Stimulated activated CD4-positive, alpha-beta T cell treated with anti-CD3 and anti-CD28 coated beads, Interleukin-12 subunit alpha, Interleukin-12 subunit beta, amount 100 ng/mL, for 48 hours (primary cell): ENCODE data around the gene PEX3.

ENCODE experiments used
- DNase-seq, 3 donors: peaks; one replicate each; pipeline ENCODE4 v3.0.0-alpha.2; 2020; ENCODE audit warnings: low read depth in 2 of 3, low spot score in 1 of 3

The PEX3 gene, protein sequence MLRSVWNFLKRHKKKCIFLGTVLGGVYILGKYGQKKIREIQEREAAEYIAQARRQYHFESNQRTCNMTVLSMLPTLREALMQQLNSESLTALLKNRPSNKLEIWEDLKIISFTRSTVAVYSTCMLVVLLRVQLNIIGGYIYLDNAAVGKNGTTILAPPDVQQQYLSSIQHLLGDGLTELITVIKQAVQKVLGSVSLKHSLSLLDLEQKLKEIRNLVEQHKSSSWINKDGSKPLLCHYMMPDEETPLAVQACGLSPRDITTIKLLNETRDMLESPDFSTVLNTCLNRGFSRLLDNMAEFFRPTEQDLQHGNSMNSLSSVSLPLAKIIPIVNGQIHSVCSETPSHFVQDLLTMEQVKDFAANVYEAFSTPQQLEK

DNA sequence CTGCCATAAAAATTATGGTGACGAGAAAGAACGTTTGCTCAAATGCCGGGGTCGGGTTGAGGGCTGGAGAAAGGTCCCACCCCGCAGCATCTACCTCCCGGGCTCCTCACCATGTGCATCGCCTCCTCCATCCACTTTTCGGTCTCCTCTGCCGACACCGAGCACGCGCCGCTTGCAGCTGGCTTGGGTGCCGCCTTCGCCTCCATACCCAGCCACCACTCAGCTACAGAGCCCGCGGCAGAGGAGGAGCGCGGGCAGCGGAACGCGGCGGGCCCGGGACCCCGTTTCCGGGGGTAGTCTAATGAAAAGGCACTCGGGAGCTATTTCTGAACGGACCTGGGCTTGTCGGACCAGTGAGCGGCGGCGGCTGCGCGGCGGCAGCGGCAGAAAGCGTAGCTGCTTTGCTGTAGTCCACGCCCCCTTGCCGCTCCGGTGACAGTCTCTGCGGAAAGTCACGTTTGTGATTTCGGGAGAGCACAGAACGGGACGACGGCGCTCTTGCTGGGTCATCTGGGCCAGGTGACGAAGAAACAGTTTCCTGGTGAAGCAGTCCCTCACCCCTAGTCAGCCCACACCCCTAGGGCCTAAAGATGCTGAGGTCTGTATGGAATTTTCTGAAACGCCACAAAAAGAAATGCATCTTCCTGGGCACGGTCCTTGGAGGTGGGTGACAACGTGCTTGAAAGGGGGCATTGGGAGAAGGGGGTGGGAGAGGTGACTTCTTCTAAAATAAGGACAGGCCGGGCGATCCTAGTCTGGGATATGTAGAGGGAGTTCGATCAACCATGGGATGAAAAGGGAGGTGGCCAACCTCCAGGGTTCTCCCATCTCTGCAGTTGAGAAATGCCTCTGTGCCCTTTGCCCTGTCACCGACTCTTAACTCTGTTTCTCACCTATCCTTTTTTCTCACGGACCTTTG is at the start of gene PEX3, which contains the start of gene ADAT2:
Gene PEX3 (plus strand): TSS at position 353 of the 919 bp plus-strand sequence. CDS start 238 bp downstream, at position 591.
Gene ADAT2 (minus strand): TSS at position 243 of the 919 bp plus-strand sequence. CDS start 37 bp downstream, at position 206.
- DNase-seq = peak; percentile 90 to 94 (median 92)

DNA sequence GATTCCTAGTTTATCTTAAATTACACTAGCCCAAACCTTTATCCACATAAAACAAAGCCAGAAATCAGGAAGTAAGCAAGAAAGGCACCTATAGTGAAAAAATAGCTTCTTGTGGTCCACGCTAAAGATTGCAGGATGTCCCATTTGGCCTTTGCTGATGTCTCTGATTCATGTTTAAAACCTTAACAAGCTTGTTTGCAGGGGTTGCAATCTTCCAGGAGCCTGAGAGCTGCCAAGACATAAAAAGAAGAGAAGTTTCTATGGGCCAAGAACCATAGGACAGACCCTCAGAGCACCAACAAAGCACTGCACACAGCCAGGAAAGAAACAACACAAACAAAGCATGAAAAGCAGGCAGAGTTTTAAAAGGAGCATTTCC is 49.5 kb upstream of the PEX3 start:
- DNase-seq = no peak

DNA sequence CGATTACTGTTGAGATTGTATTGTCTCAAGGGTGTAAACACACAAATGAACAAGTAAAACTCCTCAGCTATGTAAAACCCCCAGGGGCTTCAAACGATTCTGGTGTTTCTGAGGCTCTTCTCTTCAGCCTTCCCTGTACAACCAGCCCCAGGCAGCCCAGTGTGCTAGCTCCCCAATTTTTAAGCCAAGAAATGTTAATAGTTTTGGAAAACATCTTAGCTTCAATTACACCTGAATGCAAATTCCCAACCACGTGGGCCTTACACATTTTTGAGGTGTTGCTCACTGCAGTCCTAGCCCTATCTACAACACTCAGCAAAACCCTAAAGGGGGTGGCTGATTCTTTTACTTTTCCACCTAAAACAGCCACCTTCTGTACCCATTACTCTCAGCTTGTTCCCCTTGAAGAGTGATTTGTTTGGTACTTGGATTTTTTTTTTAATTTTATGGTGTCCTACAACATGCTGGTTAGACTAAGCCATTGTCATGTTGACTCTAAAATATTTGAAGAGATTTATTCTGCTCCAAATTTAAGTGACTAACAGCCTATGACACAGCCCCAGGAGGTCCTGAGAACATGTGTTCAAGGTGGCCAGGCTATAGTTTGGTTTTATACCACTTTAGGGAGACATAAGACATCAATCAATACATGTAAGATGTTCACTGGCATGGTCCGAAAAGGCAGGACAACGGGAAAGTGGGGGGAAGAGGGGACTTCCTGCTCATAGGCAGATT is 48.8 kb upstream of the PEX3 start:
- no peak for DNase-seq

DNA sequence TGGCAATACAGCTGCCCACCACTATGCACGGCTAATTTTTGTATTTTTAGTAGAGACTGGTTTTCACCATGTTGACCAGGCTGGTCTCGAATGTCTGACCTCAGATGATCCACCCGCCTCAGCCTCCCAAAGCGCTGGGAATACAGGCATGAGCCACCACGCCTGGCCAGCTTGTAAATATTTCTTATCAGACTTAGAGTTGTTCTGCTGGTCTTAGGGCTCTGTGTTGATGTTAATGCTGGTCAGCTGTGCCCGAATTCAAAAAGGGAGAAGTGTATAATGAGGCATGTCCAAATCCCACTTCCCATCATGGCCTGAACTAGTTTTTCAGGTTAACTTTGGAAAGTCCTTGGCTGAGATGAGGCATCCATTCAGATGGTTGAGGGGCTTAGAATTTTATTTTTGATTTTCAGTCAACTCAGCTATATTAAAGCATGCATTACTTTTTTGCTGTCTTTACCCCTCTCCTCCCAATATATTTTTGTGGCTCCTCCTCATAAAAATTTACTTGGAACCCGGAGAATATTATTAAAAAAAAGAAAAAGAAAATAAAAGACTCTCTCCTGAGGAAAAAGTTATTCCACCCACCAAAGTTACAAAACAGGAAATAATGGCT is 47.8 kb upstream of the PEX3 start:
- no peak for DNase-seq

DNA sequence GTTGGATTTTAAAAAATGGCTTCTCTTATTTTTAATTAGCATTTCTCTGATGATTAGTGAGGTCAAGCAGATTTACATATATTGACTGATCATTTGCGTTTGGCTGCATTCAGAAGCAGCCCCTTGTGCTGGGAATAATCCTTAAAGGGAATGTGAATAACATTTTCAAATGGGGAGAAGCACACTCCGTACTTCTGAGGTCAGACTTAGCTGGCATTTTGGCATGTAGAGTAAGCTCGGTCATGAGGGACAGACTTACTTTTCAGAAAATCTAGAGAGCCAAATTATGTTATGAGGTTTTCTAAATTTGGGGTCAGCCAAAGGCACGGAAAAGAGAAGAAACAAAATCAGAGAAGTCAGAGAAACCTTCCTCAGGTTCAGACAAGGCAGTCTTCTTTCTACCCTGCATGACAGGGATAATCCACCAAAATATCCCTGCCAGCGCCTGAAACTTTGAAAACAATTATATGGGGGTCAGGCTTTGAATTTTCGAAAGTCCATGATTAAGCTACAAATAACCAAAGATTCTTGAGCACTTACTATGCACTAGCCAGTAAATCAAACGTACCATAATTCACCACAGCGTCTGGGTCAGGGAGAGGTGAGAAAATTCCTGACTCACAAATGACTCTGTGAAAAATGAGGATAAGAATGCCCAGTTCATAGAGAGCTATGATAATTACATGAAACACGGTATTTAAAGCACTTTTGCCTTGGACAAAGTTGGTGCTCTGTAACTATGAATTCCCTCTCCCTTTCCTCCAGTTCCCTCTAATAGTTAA is 45.0 kb upstream of the PEX3 start:
- no peak for DNase-seq

DNA sequence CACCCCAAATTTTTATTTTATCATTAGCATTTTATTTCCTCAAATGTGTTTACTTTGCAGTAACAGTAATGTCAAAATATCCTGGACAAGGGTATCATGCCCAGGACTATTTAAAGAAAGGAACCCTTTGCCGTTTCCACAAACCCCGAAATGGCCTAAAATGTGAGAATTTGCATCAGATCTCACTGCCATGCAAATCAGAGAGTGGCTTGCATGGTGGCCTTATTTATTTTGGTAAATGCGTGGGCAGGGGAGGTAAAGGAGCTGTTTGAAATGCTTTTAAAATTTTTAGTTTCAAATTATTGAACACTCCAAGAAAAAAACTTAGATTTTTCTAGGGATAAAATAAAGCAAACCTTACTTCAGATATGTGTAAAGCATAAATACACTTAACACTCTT is 43.9 kb upstream of the PEX3 start:
- DNase-seq = no peak

DNA sequence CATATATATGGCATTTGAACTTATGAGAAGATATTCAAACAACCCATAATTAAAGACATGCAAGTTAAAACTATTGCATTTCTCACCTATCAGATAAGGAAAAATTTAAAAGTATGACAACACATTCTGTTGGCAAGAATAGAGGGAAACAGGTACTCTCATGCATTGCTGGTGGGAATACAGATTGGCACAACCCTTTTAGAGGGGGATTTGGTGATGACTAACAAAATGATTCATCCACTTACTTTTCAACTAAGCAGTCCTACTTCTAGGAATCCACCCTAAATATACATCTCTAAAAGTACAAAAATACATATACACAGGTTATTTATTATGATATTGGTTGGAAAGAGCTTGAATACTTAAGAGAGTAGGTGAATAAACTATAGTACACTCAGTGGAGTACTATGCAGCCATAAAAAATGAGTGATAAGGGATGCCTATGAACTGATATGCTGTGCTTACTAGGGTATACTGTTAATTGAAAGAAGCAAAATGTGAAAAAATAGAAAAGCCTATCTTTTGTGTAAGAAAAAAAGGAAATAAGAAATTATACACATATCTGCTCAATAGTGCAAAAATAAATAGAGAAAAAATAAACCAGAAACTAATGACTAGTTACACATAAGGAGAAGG is 42.3 kb upstream of the PEX3 start:
- no peak for DNase-seq

DNA sequence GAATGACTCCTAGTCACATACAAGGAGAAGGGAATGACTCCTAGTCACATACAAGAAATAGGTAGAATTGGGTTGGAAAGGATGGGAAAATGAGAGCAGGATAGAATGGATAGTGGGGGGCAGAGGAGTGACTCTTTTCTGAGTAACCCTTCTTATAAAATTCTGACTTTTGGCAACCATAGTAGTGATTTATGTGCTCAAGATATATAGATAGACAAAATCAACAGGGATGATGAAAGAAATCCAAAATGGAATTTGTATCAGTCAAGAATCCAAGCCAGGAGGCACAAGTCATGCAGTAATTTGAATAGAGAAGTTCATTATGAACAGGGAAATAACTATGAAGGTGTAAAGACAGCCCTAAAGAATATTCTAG is 41.8 kb upstream of the PEX3 start:
- DNase-seq = no peak

DNA sequence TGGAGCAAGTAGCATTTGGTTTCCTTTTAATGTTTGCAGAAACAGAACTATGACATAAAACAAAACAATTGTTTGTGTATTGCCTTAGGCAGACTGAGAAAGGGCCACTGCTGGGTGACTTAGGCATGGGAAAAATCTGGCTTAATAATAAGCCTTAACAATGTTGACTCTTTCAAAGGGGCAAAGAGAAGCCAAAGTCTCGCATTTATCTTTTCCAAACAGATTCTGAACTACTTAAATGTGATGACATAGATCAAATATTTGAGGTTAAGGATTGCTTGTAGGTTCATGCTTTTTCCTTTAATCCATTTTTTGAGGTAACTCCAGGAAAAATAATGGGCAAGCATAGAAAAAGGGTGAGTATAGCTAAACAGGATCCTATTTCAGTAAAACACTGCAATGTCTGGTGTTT is 39.7 kb upstream of the PEX3 start:
- no peak for DNase-seq

DNA sequence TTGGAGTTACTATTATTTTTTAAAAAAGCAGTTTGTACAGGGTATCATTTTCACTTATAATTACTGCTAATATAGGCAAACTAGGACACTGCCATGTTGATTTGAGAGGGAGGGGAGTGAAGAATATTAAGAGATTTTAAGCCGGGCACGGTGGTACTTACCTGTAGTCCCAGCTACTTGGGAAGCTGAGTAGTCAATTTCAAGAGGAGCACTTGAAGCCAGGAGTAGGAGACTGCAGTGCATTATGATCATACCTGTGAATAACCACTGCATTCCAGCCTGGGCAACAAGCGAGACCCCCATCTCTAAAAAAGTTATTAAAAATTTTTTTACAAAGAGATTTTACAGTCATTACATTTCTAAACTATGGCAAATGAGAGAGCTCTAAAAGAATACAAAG is 35.8 kb upstream of the PEX3 start:
- no peak for DNase-seq

DNA sequence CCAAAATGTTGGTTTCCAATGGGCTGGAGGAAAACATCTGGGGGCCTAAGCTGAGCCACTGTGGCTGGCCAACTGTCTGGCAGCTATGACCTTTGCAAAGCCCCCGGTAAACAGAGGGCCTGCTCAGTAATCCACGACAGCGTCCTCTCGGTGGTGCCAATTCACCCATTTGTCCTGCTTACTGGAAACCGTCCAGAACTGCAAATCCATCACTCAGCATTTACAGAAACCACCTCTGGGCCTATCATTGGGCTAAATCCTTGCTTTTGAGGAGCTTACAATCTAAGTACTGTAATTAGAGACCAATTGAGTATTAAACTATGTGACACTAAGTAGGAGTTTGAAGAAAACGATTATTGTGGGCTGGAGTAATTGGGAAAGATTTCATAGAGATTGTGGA is 31.1 kb upstream of the PEX3 start:
- DNase-seq = no peak

DNA sequence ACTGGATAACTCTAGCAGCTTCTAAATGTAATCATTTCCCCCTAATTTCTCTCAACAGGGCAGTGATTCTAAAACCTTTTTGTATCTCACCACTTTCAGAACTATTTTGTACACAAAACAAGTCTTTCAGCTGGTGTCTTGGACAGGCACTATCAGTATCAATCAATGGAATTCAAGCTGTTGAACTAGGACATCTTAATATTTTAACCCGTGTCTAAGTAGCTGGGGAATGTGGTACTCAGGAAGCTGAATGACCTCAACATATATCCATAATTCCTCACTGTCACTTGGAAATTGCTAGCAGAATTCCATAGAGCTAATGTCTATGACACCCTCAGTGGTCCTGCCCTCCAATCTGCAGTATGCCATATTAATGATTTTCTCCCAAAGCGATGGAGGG is 24.6 kb upstream of the PEX3 start:
- no peak for DNase-seq

DNA sequence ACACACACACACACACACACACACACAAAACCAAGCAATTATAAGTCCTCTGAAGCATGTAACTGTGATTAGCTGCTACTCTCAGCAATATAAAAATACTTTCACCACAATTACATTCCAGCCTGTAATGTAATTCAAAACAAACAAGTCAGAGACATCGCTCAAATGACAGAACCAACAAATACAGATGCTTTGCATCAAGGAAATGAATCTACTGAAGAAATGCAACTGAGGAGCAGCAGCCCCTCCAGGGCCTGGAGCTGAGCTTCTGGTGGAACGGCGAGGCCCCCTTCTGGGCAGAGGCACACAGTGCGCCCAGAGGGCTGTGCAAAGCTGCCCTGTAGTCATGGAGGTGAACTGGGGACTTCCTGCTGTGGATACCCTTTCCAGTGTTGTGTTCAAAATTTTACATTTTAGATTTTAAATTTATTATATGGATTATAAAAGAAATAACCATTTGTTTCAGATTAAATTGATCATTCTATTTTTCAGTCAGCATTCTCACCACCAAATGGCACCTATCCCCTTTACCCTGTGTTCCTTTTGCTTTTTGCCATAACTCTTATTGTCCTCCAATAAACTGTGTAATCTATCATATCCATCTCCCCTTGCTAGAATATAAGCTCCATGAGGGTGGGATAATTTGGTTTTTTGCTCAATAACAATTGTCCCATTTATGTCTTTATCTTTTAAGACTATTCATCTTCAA is 23.3 kb upstream of the PEX3 start:
- DNase-seq = peak; percentile 38 to 58 (median 50)

DNA sequence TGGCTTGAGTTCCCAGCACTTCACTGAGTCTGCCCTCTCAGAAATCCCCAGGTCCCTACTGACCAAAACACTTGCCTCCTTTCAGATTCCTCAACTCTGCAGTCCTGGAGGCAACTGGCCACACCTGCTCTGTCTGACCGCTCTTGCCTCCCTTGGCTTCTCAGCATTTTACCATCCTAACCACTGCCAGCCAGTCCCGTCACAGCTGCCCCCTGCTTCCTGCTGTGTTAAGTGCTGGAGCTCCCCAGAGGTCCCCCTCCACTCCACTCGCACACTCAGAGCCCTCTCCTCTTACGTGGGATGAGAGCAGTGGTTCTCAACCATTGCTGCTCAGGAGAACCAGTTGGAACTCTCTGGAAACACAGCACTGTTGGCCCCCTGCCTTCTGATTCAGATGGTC is 20.6 kb upstream of the PEX3 start:
- DNase-seq = no peak

DNA sequence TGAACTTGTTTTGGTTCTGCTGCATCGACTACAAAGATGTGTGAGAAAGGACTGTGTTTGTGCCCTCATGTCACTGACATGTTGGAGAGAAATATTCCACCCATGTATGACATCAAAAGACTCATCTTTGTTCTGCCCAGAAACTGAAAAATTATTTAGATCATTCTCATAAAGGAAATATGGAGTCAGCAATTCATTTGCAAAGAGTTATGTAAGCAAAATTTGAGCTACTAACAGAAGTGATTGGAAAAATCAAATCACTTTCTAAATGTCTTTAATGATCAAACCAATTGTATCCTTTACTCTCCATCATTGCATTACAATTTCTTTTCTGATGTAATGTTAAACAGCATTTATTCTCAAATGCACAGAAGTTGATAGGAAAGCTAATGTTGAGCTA is 19.4 kb upstream of the PEX3 start:
- no peak for DNase-seq

DNA sequence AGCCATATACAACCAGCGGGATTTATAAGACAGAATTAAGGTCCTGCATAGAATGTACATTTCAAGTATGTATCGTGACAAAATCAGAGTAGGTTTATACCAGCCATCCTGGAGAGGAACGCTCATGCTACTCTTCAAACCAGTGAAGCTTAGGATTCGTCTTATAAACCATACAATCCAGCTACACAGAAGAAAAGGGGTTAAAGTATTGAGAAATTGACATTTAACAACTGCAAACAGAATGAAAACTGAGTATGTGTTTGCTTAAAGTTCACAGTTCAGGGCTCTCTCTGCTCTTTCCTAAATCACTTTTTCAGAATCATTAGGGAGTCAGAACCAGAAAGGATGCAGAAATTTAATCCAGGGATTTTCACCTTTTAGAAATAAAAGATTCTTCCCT is 18.0 kb upstream of the PEX3 start:
- no peak for DNase-seq

DNA sequence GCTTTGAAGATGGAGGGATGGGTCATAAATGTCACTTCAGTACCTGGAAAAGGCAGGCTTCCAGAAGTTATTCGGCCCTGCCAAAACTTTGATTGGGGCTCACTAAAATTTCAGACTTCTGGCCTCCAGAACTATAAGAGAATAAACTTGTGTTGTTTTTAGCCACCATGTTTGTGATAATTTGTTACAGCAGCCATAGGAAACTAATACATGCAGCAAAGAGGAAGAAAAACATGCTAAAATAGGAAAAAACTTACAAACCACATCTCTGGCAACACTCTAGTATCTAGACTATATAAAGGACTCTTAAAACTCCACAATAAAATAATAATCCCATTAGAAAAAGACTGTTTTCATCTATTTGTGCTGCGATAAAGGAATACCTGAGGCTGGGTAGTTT is 9.6 kb upstream of the PEX3 start:
- no peak for DNase-seq

DNA sequence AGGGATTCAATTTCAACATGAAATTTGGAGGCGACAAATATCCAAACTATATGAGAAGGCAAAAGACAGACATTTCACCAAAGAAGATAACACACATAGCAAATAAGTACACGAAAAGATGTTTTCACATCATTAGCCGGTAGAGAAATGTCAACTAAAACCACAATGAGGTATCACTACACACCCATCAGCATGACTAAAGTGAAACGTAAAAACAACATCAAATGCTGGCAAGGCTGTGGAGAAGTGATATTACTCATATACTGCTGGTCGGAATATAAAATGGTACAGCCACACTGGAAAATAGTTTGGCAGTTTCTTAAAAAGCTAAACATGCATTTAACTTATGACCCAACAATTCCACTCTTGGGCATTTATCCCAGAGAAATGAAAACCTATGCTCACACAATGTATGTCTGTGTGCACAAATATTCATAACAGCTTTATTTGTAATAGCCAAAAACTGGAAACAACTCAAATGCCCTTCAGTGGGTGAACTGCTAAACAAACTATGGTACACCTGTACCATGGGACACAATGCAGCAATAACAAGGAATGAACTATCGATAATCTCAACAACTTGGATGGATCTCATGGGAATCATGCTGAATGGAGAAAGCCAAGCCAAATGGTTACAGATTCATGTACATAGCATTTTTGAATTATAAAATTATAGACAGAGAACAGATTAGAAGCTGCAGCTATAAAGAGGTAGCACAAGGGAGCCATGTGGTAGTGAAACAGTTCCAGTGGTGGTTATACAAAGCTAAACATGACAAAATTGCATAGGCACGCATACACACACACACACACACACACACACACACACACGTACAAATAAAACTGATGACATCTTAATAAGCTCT is 8.7 kb upstream of the PEX3 start:
- DNase-seq = peak in 1 of 3 donors; percentile 23
